ENCODE measurements around the gene GNAQ.

The GNAQ gene

DNA sequence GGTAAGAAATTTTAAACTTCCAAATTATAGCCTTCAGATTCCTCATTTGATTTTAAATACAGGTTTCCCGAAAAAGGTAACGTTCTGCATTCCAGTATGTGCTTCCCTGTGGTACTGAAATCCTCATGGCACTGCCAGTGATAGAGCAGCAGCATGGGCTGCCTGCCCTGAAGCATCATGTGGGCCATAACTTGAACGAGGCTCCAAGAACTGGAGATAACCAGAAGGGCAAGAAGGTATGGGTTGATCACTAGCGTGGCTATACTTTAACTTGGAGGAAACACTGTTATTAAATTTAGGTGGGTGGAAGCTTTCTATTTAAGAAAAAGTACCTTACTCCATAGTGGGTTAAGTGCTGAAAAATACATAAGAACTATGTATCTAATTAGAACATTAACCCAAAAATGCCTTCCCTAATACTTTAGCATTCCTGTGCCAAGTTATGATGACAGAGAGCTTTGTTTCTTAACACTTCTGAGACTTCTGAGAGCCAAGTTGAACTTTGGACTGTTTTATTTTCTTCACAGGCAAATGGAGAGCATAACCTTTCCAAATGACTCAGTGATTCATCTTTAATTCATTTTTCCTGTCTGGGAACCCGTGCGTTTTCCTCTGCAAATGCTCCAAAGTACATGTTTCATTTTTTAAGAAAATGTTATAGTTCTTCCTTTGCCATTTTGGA lies 192.0 kb downstream of the GNAQ start:
- no peaks in the 10 kb centered on the region for H3K9me3 Mint-ChIP-seq

DNA sequence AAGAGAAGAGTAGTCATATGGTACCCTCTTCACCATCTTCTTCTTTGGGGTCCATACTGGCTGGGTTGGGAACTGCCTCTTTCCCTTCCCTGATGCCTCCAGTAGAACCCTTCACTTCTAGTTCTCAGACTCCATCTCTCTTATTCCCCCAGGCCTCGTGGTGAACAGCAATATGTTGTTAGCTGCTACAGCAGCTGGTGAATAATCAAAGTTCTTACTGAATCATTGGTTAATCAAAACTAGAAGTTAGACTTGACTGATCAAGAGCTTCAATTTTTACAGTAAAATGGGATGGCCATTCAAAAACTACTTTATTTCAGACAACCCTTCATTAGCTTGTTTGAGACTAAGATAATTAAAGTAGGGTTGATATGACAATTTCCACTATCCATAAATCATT lies 192.6 kb downstream of the GNAQ start:
- no peaks in the 10 kb centered on the region for H3K9me3 Mint-ChIP-seq
- H3K4me1 Mint-ChIP-seq, result peaks cover 48% of the 10 kb centered on the region
- peak overlapping the region in 2 of 3 experiments; percentile 56 to 86 for H3K27ac Mint-ChIP-seq
- TF ChIP-seq, protein P1, sequence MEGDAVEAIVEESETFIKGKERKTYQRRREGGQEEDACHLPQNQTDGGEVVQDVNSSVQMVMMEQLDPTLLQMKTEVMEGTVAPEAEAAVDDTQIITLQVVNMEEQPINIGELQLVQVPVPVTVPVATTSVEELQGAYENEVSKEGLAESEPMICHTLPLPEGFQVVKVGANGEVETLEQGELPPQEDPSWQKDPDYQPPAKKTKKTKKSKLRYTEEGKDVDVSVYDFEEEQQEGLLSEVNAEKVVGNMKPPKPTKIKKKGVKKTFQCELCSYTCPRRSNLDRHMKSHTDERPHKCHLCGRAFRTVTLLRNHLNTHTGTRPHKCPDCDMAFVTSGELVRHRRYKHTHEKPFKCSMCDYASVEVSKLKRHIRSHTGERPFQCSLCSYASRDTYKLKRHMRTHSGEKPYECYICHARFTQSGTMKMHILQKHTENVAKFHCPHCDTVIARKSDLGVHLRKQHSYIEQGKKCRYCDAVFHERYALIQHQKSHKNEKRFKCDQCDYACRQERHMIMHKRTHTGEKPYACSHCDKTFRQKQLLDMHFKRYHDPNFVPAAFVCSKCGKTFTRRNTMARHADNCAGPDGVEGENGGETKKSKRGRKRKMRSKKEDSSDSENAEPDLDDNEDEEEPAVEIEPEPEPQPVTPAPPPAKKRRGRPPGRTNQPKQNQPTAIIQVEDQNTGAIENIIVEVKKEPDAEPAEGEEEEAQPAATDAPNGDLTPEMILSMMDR (IDR thresholded peaks at IDR 0.05; ENCODE audit: unreplicated experiment in 3 of 3), result no peak
- no peaks in the 10 kb centered on the region for H3K27me3 Mint-ChIP-seq (ENCODE audit: low read depth)
- no peaks in the 10 kb centered on the region for H3K36me3 Mint-ChIP-seq (ENCODE audit: low read depth)
- no peak overlapping the region for H3K4me3 Mint-ChIP-seq

More for the DNA sequence above, 192.0 kb downstream of the GNAQ start:
- Mint-ChIP-seq H3K36me3 (ENCODE audit: low read depth) (no peaks in the 10 kb centered on the region), H3K27me3 (ENCODE audit: low read depth) (no peaks in the 10 kb centered on the region), H3K4me3 (no peak overlapping the region), H3K27ac (peak overlapping the region; percentile 17 to 86 (median 59)), H3K4me1 (peaks cover 47% of the 10 kb centered on the region)
- TF ChIP-seq, protein P1 (IDR thresholded peaks at IDR 0.05; ENCODE audit: unreplicated experiment in 3 of 3), result no peak

DNA sequence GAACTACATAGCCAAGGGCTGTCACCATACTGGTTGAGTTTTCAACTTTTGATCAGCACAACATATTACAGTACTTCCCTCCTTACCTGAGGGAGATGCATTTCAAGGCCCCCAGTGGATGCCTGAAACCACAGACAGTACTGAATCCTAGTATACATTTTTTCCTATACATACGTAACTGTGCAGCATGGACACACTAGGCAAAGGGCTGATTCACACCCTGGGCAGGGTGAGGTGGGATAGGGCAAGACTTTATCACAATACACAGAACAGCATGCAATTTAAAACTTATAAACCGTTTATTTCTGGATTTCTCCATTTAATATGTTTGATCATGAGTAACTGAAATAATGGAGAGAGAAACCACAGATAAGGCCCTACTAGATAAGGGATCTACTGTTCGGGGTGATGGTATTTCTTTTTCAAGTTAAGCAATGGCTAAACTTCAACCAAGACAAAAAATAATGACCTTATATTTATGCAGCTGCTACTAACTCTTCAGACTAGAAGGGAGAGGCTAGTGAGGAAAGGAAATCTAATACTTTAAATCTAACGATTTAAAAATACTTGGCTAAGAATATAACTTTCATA lies 196.6 kb downstream of the GNAQ start:
- TF ChIP-seq, protein P1 (IDR thresholded peaks at IDR 0.05; ENCODE audit: unreplicated experiment in 3 of 3), result no peak
- Mint-ChIP-seq H3K4me3 (no peak overlapping the region), H3K4me1 (peaks cover 51% of the 10 kb centered on the region), H3K27ac (peak overlapping the region; percentile 56 to 73 (median 56)), H3K9me3 (no peaks in the 10 kb centered on the region), H3K27me3 (ENCODE audit: low read depth) (no peaks in the 10 kb centered on the region), H3K36me3 (ENCODE audit: low read depth) (peaks cover 3% of the 10 kb centered on the region)

DNA sequence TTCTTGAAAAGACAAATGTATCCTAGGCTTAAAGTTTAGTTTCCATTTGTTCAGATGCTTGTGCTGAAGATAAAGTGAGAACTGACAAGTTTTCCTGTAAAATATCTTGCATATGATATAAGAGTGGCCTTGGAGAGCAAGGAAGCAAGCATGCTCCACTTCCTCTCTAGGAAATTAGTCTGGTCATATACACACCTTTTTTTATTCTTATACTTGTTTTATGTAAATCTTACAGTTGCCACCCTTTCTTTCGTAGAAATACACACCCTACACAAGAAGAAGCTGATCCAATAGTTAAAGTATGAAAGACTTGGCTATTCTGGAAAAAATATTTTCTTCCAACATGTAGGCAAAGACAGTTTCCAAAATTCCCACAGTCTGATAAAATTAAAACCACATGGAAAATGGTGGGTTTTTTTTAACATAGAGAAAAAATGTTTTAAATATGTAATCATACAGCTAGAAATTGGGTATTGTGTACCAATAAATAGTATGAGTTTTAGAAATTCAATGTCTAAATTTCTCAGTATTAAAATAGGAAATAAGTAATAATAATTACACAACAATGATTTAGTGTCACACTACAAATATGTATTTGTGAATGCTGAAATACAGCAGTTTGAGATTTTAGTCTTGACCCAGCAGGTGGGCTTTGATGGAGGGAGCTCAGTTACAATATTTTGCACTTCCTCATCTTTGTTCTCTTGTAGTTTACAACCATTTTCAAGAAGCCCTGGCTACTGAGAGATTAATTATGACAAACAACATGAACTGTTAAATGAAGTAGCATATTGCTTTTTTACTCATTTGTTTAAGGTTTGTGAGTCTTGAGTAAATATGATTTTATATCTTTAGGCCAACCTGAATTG lies 197.8 kb downstream of the GNAQ start:
- TF ChIP-seq, protein P1 (IDR thresholded peaks at IDR 0.05; ENCODE audit: unreplicated experiment in 3 of 3), result no peak
- Mint-ChIP-seq H3K27ac (peak overlapping the region in 2 of 3 experiments; percentile 13 to 60), H3K36me3 (ENCODE audit: low read depth) (peaks cover 3% of the 10 kb centered on the region), H3K4me1 (peaks cover 43% of the 10 kb centered on the region), H3K27me3 (ENCODE audit: low read depth) (no peaks in the 10 kb centered on the region), H3K4me3 (no peak overlapping the region), H3K9me3 (no peaks in the 10 kb centered on the region)

DNA sequence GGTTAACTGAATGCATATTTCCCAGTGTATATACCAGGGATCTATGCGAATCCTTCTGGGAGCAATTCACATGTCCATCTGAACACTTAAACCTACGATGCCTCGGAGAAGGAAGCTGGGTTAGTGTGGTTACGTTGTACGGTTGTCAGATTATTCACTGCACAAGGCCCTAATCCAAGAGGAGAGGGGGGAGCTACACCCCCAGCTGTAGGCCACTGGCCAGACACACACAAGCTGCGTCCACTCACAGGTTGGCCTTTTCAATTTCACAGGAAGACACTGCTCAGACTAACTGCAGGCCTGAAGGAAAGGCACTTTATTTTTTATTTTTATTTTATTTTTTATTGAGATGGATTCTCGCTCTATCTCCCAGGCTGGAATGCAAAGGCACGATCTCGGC lies 199.0 kb downstream of the GNAQ start:
- H3K4me1 Mint-ChIP-seq, result peaks cover 43% of the 10 kb centered on the region
- H3K27me3 Mint-ChIP-seq (ENCODE audit: low read depth), result no peaks in the 10 kb centered on the region
- H3K36me3 Mint-ChIP-seq (ENCODE audit: low read depth), result peaks cover 3% of the 10 kb centered on the region
- peak overlapping the region in 2 of 3 experiments; percentile 26 to 37 for H3K27ac Mint-ChIP-seq
- TF ChIP-seq, protein P1 (IDR thresholded peaks at IDR 0.05; ENCODE audit: unreplicated experiment in 3 of 3), result no peak
- no peak overlapping the region for H3K4me3 Mint-ChIP-seq
- H3K9me3 Mint-ChIP-seq, result no peaks in the 10 kb centered on the region
